LNCaP clone FGC (cell line): ENCODE measurements around the gene OVCH1.
A peak's percentile ranks its signal among the peaks of the same experiment; 100 is the strongest.
"Not testable (repeated sequence)": the region's sequence is repeated elsewhere in the genome, so short reads cannot be mapped to it uniquely, and the experiment has no call there.

ENCODE experiments used
- DNase-seq: peaks from one replicate; pipeline ENCODE4 v3.0.0-alpha.2; 2011; ENCODE audit warnings: low read depth
- H3K4me3 ChIP-seq: 2 replicates; pipeline ENCODE4 v1.5.1; 2011; ENCODE audit warnings: mild to moderate bottlenecking, low read depth, low read length, control low read depth
- TF ChIP-seq, protein P1 (sequence below): IDR thresholded peaks from 2 replicates; pipeline ENCODE4 v1.5.1; 2012; ENCODE audit warnings: mild to moderate bottlenecking; ENCODE audit not compliant: control insufficient read depth, insufficient read depth; ENCODE audit errors: extremely low read depth

Gene OVCH1

DNA sequence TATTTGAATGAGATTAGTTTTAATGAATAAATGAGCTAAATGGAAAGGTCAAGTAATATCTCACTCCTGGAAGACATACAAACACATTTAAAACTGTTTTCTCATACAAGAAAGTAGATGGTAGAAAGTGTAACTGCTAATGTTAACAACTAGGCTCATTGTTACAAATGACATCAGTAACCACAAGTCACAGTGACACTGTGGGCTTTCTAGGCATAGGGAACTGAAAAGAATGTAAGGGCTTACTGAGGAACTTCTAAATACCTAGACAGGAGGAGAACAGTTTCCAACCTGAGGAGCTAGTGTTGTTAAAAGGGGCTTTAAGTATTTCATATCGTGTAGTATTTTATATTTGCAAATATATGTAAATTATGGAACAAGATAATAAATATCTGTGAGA lies 99.0 kb downstream of the OVCH1 start:
- TF ChIP-seq, protein P1, sequence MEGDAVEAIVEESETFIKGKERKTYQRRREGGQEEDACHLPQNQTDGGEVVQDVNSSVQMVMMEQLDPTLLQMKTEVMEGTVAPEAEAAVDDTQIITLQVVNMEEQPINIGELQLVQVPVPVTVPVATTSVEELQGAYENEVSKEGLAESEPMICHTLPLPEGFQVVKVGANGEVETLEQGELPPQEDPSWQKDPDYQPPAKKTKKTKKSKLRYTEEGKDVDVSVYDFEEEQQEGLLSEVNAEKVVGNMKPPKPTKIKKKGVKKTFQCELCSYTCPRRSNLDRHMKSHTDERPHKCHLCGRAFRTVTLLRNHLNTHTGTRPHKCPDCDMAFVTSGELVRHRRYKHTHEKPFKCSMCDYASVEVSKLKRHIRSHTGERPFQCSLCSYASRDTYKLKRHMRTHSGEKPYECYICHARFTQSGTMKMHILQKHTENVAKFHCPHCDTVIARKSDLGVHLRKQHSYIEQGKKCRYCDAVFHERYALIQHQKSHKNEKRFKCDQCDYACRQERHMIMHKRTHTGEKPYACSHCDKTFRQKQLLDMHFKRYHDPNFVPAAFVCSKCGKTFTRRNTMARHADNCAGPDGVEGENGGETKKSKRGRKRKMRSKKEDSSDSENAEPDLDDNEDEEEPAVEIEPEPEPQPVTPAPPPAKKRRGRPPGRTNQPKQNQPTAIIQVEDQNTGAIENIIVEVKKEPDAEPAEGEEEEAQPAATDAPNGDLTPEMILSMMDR = no peak
- no peak overlapping the region for H3K4me3 ChIP-seq
- no peak for DNase-seq

GRCh38 chr12:29396774-29397173 lies 100.7 kb downstream of the OVCH1 start:
- no peak overlapping the region for H3K4me3 ChIP-seq
- no peak for DNase-seq
- TF ChIP-seq, protein P1 = no peak

DNA sequence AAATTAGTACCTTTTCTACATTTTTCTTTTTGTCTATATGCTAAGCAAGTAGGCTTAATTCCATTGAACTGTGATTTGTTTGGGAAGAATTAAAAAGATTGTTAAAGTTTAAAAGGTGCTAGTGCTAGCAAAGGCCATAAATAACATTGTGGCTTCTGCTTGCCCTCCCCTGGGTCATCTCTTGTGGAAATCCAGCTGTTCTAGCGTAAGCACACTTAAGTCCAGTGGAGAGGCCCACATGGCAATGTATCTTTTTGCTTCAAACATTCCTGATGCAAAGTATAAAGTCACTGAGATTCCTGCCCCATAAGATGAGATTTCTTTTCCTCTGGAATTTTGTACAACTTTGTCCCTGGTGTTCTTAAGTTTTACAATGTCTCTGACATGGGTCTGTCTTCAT lies 102.1 kb downstream of the OVCH1 start:
- no peak overlapping the region for H3K4me3 ChIP-seq
- TF ChIP-seq, protein P1 = no peak
- DNase-seq = no peak

DNA sequence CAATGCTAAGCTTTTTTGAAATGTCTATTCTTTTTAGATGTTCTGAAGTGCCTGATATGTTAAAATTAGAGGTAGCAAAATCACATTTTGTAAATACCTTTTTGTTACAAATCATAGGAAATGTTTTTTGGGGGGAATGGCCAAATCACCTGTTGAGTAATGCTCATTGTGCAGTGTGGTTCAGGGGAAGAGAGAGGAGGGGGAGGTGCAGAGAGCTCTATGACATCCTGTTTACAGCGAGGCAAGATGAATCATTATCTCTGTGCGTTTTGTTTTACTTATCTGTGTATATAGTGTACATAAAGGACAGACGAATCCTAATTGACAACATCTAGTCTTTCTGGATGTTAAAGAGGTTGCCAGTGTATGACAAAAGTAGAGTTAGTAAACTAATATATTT lies 107.1 kb downstream of the OVCH1 start:
- DNase-seq, H3K4me3 ChIP-seq: not testable (repeated sequence)

- TF ChIP-seq, protein P1 = no peak
- no peak for DNase-seq
- H3K4me3 ChIP-seq = no peak overlapping the region
Measured at GRCh38 chr12:29389295-29389919, 108.1 kb downstream of the OVCH1 start.

DNA sequence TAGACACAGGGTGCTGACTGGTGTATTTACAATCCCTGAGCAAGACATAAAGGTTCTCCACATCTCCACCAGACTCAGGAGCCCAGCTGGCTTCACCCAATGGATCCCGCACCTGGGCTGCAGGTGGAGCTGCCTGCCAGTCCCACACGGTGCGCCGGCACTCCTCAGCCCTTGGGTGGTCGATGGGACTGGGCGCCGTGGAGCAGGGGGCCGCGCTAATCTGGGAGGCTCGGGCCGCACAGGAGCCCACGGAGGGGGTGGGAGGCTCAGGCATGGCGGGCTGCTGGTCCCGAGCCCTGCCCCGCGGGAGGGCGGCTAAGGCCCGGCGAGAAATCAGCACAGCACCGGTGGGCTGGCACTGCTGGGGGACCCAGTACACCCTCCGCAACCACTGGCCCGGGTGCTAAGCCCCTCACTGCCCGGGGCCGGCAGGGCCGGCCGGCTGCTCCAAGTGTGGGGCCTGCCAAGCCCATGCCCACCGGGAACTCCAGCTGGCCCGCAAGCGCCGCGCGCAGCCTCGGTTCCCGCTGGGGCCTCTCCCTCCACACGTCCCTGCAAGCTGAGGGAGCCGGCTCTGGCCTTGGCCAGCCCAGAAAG lies 111.3 kb downstream of the OVCH1 start:
- H3K4me3 ChIP-seq, DNase-seq: not testable (repeated sequence)

- not testable (repeated sequence) for H3K4me3 ChIP-seq, DNase-seq
Measured at GRCh38 chr12:29385194-29385593, 112.3 kb downstream of the OVCH1 start.

GRCh38 chr12:29382251-29382650 lies 115.2 kb downstream of the OVCH1 start:
- no peak for DNase-seq
- TF ChIP-seq, protein P1 = no peak
- peak overlapping the region; percentile 84 for H3K4me3 ChIP-seq
